Body of pancreas (tissue), 4 donors: ENCODE measurements around the gene GATAD2B.

Experiments
- POLR2A ChIP-seq, 3 donors: fragments of 450-650 bp; IDR thresholded peaks; one replicate each; pipeline ENCODE4 v1.6.1; 2016; ENCODE audit warnings: antibody characterized with exemption in 3 of 3, mild to moderate bottlenecking in 2 of 3
- TF ChIP-seq, protein P1 (sequence below), 7 experiments: fragments of 450-650 bp in 4 of 7; fragments of 200-600 bp in 3 of 7; sonication (generic) in 3 of 7; IDR thresholded peaks; one replicate each; pipeline ENCODE4 v1.5.1; 2016 to 2019; ENCODE audit warnings: antibody characterized with exemption in 7 of 7

GRCh38 chr1:153791648-153792253 is 131.0 kb downstream of the GATAD2B start:
- TF ChIP-seq POLR2A (IDR thresholded peaks at IDR 0.05), result no peak
- TF ChIP-seq, protein P1, sequence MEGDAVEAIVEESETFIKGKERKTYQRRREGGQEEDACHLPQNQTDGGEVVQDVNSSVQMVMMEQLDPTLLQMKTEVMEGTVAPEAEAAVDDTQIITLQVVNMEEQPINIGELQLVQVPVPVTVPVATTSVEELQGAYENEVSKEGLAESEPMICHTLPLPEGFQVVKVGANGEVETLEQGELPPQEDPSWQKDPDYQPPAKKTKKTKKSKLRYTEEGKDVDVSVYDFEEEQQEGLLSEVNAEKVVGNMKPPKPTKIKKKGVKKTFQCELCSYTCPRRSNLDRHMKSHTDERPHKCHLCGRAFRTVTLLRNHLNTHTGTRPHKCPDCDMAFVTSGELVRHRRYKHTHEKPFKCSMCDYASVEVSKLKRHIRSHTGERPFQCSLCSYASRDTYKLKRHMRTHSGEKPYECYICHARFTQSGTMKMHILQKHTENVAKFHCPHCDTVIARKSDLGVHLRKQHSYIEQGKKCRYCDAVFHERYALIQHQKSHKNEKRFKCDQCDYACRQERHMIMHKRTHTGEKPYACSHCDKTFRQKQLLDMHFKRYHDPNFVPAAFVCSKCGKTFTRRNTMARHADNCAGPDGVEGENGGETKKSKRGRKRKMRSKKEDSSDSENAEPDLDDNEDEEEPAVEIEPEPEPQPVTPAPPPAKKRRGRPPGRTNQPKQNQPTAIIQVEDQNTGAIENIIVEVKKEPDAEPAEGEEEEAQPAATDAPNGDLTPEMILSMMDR (IDR thresholded peaks at IDR 0.05), result no peak
